ACC112 (cell line): ENCODE measurements around the gene CLEC17A.
"Not testable (repeated sequence)": the region's sequence is repeated elsewhere in the genome, so short reads cannot be mapped to it uniquely, and the experiment has no call there.

Source experiments
- H2AFZ ChIP-seq: fragments of 200-600 bp; sonication (generic); one replicate; pipeline ENCODE4 v1.6.0; 2017; ENCODE audit warnings: antibody characterized with exemption, low read length; ENCODE audit not compliant: unreplicated experiment
- H3K27ac ChIP-seq: fragments of 200-600 bp; sonication (generic); 2 replicates; pipeline ENCODE4 v1.5.1; 2014; ENCODE audit warnings: low read depth, mild to moderate bottlenecking, antibody characterized with exemption, low read length, moderate library complexity
- H3K27me3 ChIP-seq: fragments of 200-600 bp; sonication (generic); 2 replicates; pipeline ENCODE4 v1.6.1; 2014; ENCODE audit warnings: mild to moderate bottlenecking, antibody characterized with exemption, low read length, moderate library complexity, mixed read lengths; ENCODE audit not compliant: insufficient read depth
- H3K36me3 ChIP-seq: fragments of 200-600 bp; sonication (generic); 2 replicates; pipeline ENCODE4 v1.6.1; 2016; ENCODE audit warnings: mild to moderate bottlenecking, antibody characterized with exemption, low read length, moderate library complexity, mixed read lengths; ENCODE audit not compliant: insufficient read depth
- H3K4me1 ChIP-seq: fragments of 200-600 bp; sonication (generic); one replicate; pipeline ENCODE4 v1.6.1; 2016; ENCODE audit warnings: low read length, mixed read lengths; ENCODE audit not compliant: insufficient read depth, unreplicated experiment, control insufficient read depth
- H3K4me3 ChIP-seq: fragments of 200-600 bp; sonication (generic); 2 replicates; pipeline ENCODE4 v1.5.1; 2014; ENCODE audit warnings: mild to moderate bottlenecking, low read depth, low read length
- H3K79me2 ChIP-seq: fragments of 200-600 bp; sonication (generic); one replicate; pipeline ENCODE4 v1.6.0; 2016; ENCODE audit warnings: low read length; ENCODE audit not compliant: control insufficient read depth, unreplicated experiment, insufficient read depth

Gene CLEC17A, protein sequence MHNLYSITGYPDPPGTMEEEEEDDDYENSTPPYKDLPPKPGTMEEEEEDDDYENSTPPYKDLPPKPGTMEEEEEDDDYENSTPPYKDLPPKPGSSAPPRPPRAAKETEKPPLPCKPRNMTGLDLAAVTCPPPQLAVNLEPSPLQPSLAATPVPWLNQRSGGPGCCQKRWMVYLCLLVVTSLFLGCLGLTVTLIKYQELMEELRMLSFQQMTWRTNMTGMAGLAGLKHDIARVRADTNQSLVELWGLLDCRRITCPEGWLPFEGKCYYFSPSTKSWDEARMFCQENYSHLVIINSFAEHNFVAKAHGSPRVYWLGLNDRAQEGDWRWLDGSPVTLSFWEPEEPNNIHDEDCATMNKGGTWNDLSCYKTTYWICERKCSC

DNA sequence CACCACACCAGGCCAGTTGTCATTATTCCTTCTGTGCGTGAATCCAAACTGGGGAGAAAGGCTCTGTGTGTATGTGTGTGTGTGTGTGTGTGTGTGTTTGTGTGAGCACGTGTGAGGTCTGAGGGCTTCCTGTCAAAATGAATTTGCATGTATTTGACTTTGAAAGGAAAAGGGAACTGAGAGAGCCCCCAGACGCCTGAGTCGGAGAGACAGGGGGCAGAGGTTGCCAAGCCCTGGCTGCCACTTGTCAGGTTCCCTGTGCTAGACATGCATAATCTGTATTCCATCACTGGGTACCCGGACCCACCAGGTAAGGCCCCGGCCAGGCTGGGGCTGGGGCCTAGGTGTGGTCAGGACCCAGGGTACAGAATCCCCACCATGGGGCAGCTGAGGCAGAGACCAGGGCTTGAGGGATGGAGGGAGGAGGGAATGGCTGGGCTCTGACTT lies at the start of gene CLEC17A:
Gene CLEC17A (plus strand): TSS at position 191 of the 447 bp plus-strand sequence. CDS start 77 bp downstream, at position 268.
- H3K4me1 ChIP-seq: no peaks in the 10 kb centered on the region

DNA sequence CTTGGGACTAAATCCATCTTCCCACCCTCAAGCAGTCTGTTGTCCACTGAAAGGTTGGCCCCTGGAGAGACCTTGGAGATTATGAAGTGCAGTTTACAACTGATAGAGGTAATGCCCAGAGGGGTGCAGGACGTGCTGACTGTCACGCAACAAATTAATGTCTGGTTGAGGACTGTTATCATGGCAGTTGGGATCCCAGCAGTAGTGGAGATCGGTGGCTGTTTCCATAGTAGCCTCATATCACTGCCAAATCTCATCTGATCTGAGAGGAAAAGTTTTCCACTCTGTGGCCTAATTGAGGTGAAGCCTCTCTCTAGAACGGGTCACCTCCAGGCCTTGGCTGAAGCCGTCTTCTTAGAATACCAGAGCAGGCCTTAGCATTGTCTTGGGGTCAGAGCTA lies 49.4 kb upstream of the CLEC17A start:
- Histone ChIP-seq H3K27ac (no peak overlapping the region), H3K36me3 (no peaks in the 10 kb centered on the region), H3K79me2 (peaks cover 22% of the 10 kb centered on the region), H3K27me3 (no peaks in the 10 kb centered on the region), H3K4me3 (no peak overlapping the region), H3K4me1 (peaks cover 5% of the 10 kb centered on the region), H2AFZ (no peak overlapping the region)

More for the DNA sequence above, at the start of gene CLEC17A:
- H2AFZ ChIP-seq: no peak within 1 kb of the TSS
- H3K79me2 ChIP-seq: no peaks in the 10 kb centered on the region
- no peak within 1 kb of the TSS for H3K4me3 ChIP-seq
- no peak within 1 kb of the TSS for H3K27ac ChIP-seq
- no peaks in the 10 kb centered on the region for H3K27me3 ChIP-seq
- no peaks in the 10 kb centered on the region for H3K36me3 ChIP-seq

DNA sequence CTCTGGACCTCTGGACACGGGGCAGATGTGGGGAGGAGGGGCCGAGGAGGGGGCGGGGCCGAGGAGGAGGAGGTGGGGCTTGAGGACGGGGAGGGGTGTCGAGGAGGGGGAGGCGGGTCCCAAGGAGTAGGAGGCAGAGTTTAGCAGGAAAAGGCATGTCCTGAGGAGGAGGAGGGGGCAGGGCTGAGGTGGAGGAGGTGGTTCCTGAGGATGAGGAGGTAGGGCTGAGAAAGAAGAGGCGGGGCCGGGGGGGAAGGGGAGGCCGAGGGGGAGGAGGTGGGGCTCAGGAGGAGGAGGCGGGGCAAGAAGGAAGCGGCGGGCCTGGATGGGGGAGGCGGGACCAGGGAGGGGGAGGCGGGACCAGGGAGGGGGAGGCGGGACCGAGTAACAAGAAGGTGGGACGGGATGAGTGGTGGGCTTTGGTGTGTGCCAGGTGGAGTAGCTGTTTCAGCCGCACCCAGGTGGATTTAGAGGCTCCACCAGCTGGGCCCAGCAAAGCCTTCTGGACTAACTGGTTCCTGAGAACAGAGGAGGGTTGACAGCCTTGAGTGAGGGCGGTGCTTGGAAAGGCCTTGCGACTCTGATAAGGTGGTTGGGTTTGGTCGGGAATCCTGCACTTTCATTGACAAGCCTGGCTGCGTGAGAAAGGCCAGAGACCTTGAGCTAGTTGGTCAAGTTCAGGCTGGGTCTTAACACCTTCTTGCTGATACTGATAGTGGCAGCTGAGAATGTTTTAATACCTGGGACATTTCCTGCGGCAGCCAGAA lies 45.8 kb upstream of the CLEC17A start:
- H2AFZ ChIP-seq: no peak overlapping the region
- H3K4me3 ChIP-seq: no peak overlapping the region
- no peaks in the 10 kb centered on the region for H3K4me1 ChIP-seq
- no peaks in the 10 kb centered on the region for H3K36me3 ChIP-seq
- peaks cover 5% of the 10 kb centered on the region for H3K79me2 ChIP-seq
- H3K27me3 ChIP-seq: no peaks in the 10 kb centered on the region
- no peak overlapping the region for H3K27ac ChIP-seq

DNA sequence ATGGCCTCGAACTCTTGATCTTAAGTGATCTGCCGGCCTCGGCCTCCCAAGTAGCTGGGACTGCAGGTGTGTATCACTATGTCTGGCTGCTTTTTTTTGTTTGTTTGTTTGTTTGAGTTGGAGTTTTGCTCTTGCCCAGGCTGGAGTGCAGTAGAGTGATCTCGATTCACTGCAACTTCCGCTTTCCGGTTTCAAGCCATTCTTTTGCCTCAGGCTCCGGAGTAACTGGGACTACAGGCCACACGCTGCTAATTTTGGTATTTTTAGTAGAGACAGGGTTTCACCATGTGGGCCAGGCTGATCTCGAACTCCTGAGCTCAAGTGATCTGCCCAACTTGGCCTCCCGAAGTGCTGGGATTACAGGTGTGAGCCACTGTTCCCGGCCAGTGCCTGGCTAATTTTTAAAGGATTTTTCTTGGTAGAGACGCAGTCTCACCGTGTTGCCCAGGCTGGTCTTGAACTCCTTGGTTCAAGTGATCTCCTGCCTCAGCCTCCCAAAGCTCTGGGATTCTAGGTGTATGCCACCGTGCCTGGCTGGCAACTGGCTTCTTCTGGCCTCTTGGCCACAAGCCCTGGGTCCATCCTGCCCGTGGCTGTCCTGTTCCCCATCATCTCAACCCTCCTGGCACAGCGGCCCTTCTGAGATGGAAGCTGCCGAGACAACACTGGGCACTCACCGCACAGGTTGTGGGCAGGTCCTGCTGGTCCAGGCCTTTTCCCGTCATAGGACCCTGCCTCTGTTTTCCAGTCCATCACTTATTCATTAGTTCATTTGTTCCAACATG lies 42.0 kb upstream of the CLEC17A start:
- Histone ChIP-seq H3K79me2 (peaks cover 9% of the 10 kb centered on the region), H3K4me1 (no peaks in the 10 kb centered on the region), H3K36me3 (no peaks in the 10 kb centered on the region), H3K27ac (no peak overlapping the region), H3K4me3 (no peak overlapping the region), H2AFZ (no peak overlapping the region), H3K27me3 (no peaks in the 10 kb centered on the region)

DNA sequence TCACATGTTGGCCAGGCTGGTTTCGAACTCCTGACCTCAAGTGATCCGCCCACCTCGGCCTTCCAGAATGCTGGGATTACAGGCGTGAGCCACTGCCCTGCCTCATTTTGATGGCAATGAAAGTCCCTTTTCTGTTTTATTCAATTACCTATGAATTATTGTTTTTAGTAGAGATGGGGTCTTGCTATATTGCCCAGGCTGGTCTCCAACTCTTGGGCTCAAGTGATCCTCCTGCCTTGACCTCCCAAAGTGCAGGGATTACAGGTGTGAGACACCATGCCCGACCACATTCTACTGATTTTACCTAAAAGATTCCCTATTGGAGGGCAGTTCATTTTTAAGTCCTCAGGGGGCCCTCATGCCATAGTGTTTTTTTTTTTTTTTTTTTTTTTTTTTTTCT lies 40.9 kb upstream of the CLEC17A start:
- not testable (repeated sequence) for H3K4me3 ChIP-seq, H3K36me3 ChIP-seq, H3K79me2 ChIP-seq, H3K27me3 ChIP-seq, H3K4me1 ChIP-seq, H3K27ac ChIP-seq, H2AFZ ChIP-seq

DNA sequence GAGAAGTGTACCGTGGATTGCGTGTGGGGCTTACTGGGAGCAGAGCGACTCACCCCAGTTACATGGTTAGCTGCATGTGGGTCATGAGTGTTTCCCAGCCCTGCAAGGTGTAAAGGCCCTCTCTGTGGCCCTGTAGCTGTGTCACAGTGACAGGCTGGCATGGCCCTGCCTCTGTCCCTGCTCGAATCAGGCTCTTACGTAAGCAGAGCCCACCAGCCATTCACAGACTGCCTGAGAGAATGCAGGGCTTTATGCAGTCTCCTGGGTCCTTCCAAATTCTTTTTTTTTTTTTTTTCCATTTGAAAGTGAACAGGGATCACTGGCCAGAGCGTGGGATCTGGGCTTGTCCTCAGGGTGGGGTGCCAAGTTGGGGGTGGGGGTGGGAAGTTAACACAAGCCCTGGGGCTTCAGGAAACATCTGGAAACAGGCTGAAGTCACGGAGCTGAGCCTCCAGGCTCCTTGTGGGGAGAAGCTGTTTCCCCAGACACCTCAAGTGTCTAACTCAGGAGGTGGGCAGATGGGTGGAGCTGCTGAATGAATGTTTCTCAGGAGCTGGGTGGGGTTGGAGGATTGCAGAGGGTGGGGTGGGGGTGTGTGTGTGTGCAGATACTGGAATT lies 40.1 kb upstream of the CLEC17A start:
- no peaks in the 10 kb centered on the region for H3K27me3 ChIP-seq
- H2AFZ ChIP-seq: no peak overlapping the region
- H3K36me3 ChIP-seq: no peaks in the 10 kb centered on the region
- no peak overlapping the region for H3K4me3 ChIP-seq
- H3K27ac ChIP-seq: no peak overlapping the region
- H3K4me1 ChIP-seq: no peaks in the 10 kb centered on the region
- H3K79me2 ChIP-seq: peaks cover 4% of the 10 kb centered on the region

DNA sequence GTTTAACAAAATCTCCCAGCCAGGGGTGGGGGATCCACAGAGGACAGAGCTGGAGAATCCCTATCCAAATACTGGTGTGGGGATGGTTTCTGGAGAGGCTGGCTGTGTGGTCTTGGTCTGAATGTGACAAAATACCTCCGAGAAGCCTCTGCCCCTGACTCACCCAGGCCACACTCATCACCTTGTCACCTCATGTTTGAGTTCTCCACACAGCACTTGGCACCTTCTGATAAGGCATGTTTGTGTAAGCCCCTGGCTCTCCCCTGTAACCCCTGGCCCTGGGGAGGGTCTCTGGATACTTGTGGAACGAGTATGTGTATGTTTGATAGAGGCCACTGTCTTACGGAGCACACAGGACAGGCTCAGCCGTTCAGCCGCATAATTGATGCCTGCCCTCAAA lies 38.8 kb upstream of the CLEC17A start:
- Histone ChIP-seq H3K4me1 (no peaks in the 10 kb centered on the region), H3K79me2 (peaks cover 4% of the 10 kb centered on the region), H2AFZ (no peak overlapping the region), H3K4me3 (no peak overlapping the region), H3K27me3 (no peaks in the 10 kb centered on the region), H3K36me3 (no peaks in the 10 kb centered on the region), H3K27ac (no peak overlapping the region)

DNA sequence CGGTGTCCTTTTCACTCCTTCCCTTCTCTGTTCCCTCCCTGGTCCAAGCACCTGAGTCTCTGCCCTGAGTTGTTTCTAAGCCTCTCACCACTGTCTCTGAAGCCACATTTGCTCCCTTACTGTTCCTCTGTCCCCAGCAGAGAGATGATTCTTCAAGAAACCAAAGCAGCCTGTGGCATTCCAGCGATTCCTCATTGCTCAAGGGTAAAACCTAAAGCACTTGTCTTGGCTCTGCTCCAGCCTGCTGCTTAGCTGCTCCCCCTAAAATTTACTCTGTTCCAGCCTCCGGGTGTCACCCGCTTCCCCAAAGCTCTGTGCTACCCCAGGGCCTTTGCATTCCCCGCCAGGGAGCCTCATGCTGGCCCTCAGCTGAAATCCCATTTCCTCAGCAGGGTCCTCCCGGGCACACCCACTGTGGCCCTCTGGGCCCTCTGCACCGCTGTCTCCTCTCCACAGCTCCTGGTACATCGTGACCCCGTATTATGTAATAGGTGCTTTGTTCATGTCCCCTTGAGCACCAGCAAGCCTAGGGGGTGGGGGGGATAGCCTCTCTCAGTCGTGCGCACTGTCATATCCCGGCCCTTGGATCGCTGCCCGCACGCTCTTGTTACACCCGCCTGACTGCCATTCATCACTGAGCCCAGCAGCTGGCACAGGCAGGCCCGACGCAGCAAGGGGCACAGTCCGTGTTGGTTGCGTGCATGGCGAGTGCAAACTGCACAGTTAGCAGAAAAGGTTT lies 37.7 kb upstream of the CLEC17A start:
- no peaks in the 10 kb centered on the region for H3K4me1 ChIP-seq
- H3K27ac ChIP-seq: no peak overlapping the region
- no peaks in the 10 kb centered on the region for H3K27me3 ChIP-seq
- no peak overlapping the region for H3K4me3 ChIP-seq
- peaks cover 4% of the 10 kb centered on the region for H3K79me2 ChIP-seq
- H3K36me3 ChIP-seq: no peaks in the 10 kb centered on the region
- H2AFZ ChIP-seq: no peak overlapping the region

DNA sequence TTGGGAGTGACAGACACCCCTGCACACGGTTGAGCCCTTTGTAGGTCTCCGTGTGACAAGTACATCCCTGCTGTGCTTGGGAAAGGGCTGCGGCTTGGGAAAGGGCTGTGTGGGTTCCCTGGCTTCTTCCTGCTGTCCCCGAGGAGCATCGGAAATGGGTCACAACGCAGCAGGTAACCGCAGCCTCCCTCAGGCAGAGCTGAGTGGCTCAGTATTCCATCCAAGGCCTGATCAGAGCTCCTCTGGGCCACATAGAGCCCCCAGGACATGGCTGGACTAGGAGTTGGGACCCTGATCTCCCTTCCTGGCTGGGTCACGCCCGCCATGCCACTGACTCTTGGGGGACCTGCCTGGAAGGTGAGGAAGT lies 37.2 kb upstream of the CLEC17A start:
- H3K79me2 ChIP-seq: peaks cover 4% of the 10 kb centered on the region
- H3K4me3 ChIP-seq: no peak overlapping the region
- H3K36me3 ChIP-seq: no peaks in the 10 kb centered on the region
- H3K27ac ChIP-seq: no peak overlapping the region
- no peaks in the 10 kb centered on the region for H3K27me3 ChIP-seq
- H2AFZ ChIP-seq: no peak overlapping the region
- H3K4me1 ChIP-seq: no peaks in the 10 kb centered on the region
